Measurements from ENCODE around the gene NEUROD6. TPM values are rescaled to one million over a fixed set of nuclear protein-coding genes. Genes with fewer than 3 reads are reported as not detected.

The NEUROD6 gene
- polyA plus RNA-seq, 1 donor (not counting 4 experiments of a cell fraction or from before 2014, with no cell fraction given), result not detected

DNA sequence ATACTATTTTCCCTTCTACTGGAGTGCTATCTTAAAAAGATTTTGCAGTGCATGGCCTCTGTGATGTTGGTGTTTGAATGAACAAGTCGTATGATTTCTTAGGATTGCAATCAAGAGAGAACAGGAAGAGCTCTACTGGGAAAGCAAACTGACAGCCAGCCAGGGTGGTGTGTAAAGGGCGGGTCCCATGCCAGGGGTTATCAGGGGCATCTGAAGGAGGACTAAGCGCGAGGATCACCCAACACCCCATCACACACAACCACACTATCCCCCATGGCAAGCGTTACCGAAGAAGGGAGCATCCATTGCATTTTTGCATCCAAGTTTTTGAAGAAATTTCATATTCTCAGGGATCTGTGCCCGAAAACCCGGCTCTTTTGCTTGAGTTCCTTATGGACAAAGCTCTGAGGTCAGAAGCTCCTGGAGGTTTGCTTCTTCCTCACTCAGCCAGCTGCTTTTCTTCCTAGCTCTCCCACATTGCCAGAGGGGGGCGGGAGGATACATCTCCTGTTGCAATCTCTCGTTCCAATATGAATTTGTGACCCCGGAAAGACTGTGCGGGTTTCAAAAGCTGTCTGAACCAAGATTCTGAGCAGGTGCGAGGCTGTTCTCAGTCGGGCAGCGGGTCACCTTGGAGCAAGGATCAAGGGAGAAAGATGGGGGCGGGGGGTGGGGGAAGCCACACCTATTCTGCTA lies 5.2 kb downstream of the NEUROD6 start:
- H3K27me3 ChIP-seq (ENCODE audit: control insufficient read depth, extremely low read depth, insufficient read depth, low read length), result peaks cover 37% of the 10 kb centered on the region
- no peak overlapping the region for H3K27ac ChIP-seq (ENCODE audit: control insufficient read depth, insufficient read depth, low read length)
- no peaks in the 10 kb centered on the region for H3K4me1 ChIP-seq (ENCODE audit: control insufficient read depth, extremely low read depth, insufficient read depth, low read length)
- no peaks in the 10 kb centered on the region for H3K79me2 ChIP-seq (ENCODE audit: control insufficient read depth, insufficient read depth, low read length)
- dilution Hi-C loops (cut with MboI; ENCODE audit: extremely low pct_ligation_motif_present, low sequenced_read_pairs), result no loop called here
- no peaks in the 10 kb centered on the region for H3K9me3 ChIP-seq (ENCODE audit: control insufficient read depth, low read depth, low read length)
- no peaks in the 10 kb centered on the region for H4K20me1 ChIP-seq (ENCODE audit: control insufficient read depth, extremely low read depth, insufficient read depth, low read length)
- FAIRE-seq, result no peak
- H3K9ac ChIP-seq (ENCODE audit: control insufficient read depth, extremely low read depth, insufficient read depth, low read length), result no peak overlapping the region
- no peak for DNase-seq (ENCODE audit: low read depth, low spot score)
- H3K36me3 ChIP-seq (ENCODE audit: control insufficient read depth in 2 of 2, extremely low read depth in 1 of 2, insufficient read depth in 2 of 2, low read length in 2 of 2), result no peaks in the 10 kb centered on the region
- no peaks in the 10 kb centered on the region for H3K9me1 ChIP-seq (ENCODE audit: control insufficient read depth, extremely low read depth, insufficient read depth, low read length)
- TF ChIP-seq CTCF (optimal IDR thresholded peaks at IDR 0.05 in 1 of 3, IDR thresholded peaks at IDR 0.05 in 1 of 3, conservative IDR thresholded peaks at IDR 0.05 in 1 of 3; ENCODE audit: extremely low read depth in 1 of 3, insufficient read depth in 2 of 3, low read length in 3 of 3) (no peak), EZH2 (IDR thresholded peaks at IDR 0.05; ENCODE audit: low read length) (no peak)
- no peak overlapping the region for H2AFZ ChIP-seq (ENCODE audit: control insufficient read depth, low read length)
- H3K4me3 ChIP-seq (ENCODE audit: control insufficient read depth in 2 of 3, extremely low read depth in 1 of 3, insufficient read depth in 2 of 3, low read depth in 1 of 3, low read length in 3 of 3), result no peak overlapping the region
- H3K4me2 ChIP-seq (ENCODE audit: control insufficient read depth, extremely low read depth, insufficient read depth, low read depth, low read length), result no peak overlapping the region

- Histone ChIP-seq H3K9ac (ENCODE audit: control insufficient read depth, extremely low read depth, insufficient read depth, low read length) (no peak overlapping the region), H4K20me1 (ENCODE audit: control insufficient read depth, extremely low read depth, insufficient read depth, low read length) (no peaks in the 10 kb centered on the region), H3K4me1 (ENCODE audit: control insufficient read depth, extremely low read depth, insufficient read depth, low read length) (no peaks in the 10 kb centered on the region), H2AFZ (ENCODE audit: control insufficient read depth, low read length) (no peak overlapping the region), H3K9me3 (ENCODE audit: control insufficient read depth, low read depth, low read length) (no peaks in the 10 kb centered on the region), H3K36me3 (ENCODE audit: control insufficient read depth in 2 of 2, extremely low read depth in 1 of 2, insufficient read depth in 2 of 2, low read length in 2 of 2) (no peaks in the 10 kb centered on the region), H3K4me3 (ENCODE audit: control insufficient read depth in 2 of 3, extremely low read depth in 1 of 3, insufficient read depth in 2 of 3, low read depth in 1 of 3, low read length in 3 of 3) (no peak overlapping the region), H3K9me1 (ENCODE audit: control insufficient read depth, extremely low read depth, insufficient read depth, low read length) (no peaks in the 10 kb centered on the region), H3K27me3 (ENCODE audit: control insufficient read depth, extremely low read depth, insufficient read depth, low read length) (peaks cover 28% of the 10 kb centered on the region), H3K79me2 (ENCODE audit: control insufficient read depth, insufficient read depth, low read length) (no peaks in the 10 kb centered on the region), H3K4me2 (ENCODE audit: control insufficient read depth, extremely low read depth, insufficient read depth, low read depth, low read length) (no peak overlapping the region), H3K27ac (ENCODE audit: control insufficient read depth, insufficient read depth, low read length) (no peak overlapping the region)
- FAIRE-seq, result no peak
- dilution Hi-C loops (cut with MboI; ENCODE audit: extremely low pct_ligation_motif_present, low sequenced_read_pairs), result no loop called here
- no peak for DNase-seq (ENCODE audit: low read depth, low spot score)
- no peak for TF ChIP-seq CTCF (optimal IDR thresholded peaks at IDR 0.05 in 1 of 3, IDR thresholded peaks at IDR 0.05 in 1 of 3, conservative IDR thresholded peaks at IDR 0.05 in 1 of 3; ENCODE audit: extremely low read depth in 1 of 3, insufficient read depth in 2 of 3, low read length in 3 of 3)
- TF ChIP-seq EZH2 (IDR thresholded peaks at IDR 0.05; ENCODE audit: low read length), result no peak
These were observed 7.2 kb downstream of the NEUROD6 start for GRCh38 chr7:31333291-31333690.
